ENCODE results near the gene MRGPRX3.

DNA sequence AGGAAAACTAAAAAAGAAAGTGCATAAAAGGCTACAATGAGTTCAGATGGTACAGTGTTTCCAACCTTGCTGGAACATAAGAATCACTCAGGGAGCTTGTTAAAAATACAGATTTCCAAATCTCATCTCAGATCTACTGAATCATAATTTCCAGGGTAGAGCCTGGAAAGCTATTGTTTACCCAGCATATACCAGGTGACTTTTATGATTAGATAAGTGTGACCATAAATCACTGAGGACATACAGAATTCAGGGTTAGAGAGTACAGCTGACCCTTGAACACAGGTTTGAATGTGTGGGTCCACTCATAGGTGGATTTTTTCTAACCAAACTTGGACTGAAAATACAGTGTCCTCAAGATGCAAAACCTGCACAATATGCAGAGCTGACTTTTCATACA, 38.4 kb upstream of the MRGPRX3 start:
- no peak for TF ChIP-seq POLR2A (IDR thresholded peaks at IDR 0.05)
- TF ChIP-seq, protein P1, sequence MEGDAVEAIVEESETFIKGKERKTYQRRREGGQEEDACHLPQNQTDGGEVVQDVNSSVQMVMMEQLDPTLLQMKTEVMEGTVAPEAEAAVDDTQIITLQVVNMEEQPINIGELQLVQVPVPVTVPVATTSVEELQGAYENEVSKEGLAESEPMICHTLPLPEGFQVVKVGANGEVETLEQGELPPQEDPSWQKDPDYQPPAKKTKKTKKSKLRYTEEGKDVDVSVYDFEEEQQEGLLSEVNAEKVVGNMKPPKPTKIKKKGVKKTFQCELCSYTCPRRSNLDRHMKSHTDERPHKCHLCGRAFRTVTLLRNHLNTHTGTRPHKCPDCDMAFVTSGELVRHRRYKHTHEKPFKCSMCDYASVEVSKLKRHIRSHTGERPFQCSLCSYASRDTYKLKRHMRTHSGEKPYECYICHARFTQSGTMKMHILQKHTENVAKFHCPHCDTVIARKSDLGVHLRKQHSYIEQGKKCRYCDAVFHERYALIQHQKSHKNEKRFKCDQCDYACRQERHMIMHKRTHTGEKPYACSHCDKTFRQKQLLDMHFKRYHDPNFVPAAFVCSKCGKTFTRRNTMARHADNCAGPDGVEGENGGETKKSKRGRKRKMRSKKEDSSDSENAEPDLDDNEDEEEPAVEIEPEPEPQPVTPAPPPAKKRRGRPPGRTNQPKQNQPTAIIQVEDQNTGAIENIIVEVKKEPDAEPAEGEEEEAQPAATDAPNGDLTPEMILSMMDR (IDR thresholded peaks at IDR 0.05), result no peak
